Astrocyte of the spinal cord (primary cell): ENCODE results near the gene ST3GAL2.
"Not testable (repeated sequence)": the region's sequence is repeated elsewhere in the genome, so short reads cannot be mapped to it uniquely, and the experiment has no call there.

Experiments used
- DNase-seq: peaks from one replicate; pipeline ENCODE4 v3.0.0; 2011; ENCODE audit warnings: low read depth, low spot score
- H3K4me3 ChIP-seq: 2 replicates; pipeline ENCODE4 v1.5.1; 2011; ENCODE audit warnings: low read depth, mild to moderate bottlenecking, low read length, moderate library complexity
- CTCF ChIP-seq: IDR thresholded peaks from 2 replicates; pipeline ENCODE4 v1.5.1; 2012; ENCODE audit warnings: low read depth, mild to moderate bottlenecking, low read length, inconsistent platforms
- in situ Hi-C: cut with HindIII; loops from 2 replicates; pipeline ENCODE4 v1.10.0; 2017; ENCODE audit warnings: low sequenced_read_pairs

Gene ST3GAL2

GRCh38 chr16:70393662-70394061 lies 45.2 kb downstream of the ST3GAL2 start:
- in situ Hi-C loops, result no loop called here
- TF ChIP-seq CTCF, result no peak
- no peak for DNase-seq
- H3K4me3 ChIP-seq, result no peak overlapping the region

GRCh38 chr16:70392606-70393005 lies 46.3 kb downstream of the ST3GAL2 start:
- in situ Hi-C loops, result no loop called here
- TF ChIP-seq CTCF, result no peak

GRCh38 chr16:70391881-70392481 lies 46.9 kb downstream of the ST3GAL2 start:
- in situ Hi-C loops, result no loop called here
- peak; percentile 48 for DNase-seq
- TF ChIP-seq CTCF, result no peak
- no peak overlapping the region for H3K4me3 ChIP-seq

More at GRCh38 chr16:70392606-70393005, 46.3 kb downstream of the ST3GAL2 start:
- H3K4me3 ChIP-seq, result no peak overlapping the region
- no peak for DNase-seq

GRCh38 chr16:70391446-70391845 lies 47.5 kb downstream of the ST3GAL2 start:
- no peak for TF ChIP-seq CTCF
- no peak for DNase-seq
- in situ Hi-C loops, result no loop called here

GRCh38 chr16:70390774-70391173 lies 48.1 kb downstream of the ST3GAL2 start:
- DNase-seq, result no peak
- in situ Hi-C loops, result no loop called here
- no peak for TF ChIP-seq CTCF
- H3K4me3 ChIP-seq, result no peak overlapping the region

More at GRCh38 chr16:70391446-70391845, 47.5 kb downstream of the ST3GAL2 start:
- no peak overlapping the region for H3K4me3 ChIP-seq

- no peak for DNase-seq
- H3K4me3 ChIP-seq, result no peak overlapping the region
- in situ Hi-C loops, result no loop called here
- no peak for TF ChIP-seq CTCF
These were observed 50.8 kb downstream of the ST3GAL2 start for GRCh38 chr16:70388006-70388680.

- in situ Hi-C loops, DNase-seq, H3K4me3 ChIP-seq: not testable (repeated sequence)
These were observed 52.5 kb downstream of the ST3GAL2 start for GRCh38 chr16:70386289-70386986.
